HepG2 (cell line): Measurements from ENCODE around the gene C2orf76. TPM values are rescaled to one million over a fixed set of nuclear protein-coding genes. Genes with fewer than 3 reads are reported as not detected.

Experiments used
- DDIT3 ChIP-seq: sonication (generic); formaldehyde crosslinking; IDR thresholded peaks from 2 replicates; pipeline ENCODE4 v1.4.0; 2020; ENCODE audit warnings: mild to moderate bottlenecking, missing genetic modification reagents
- ESRRA ChIP-seq: sonication (generic); formaldehyde crosslinking; IDR thresholded peaks from 2 replicates; pipeline ENCODE4 v1.5.1; 2020; ENCODE audit warnings: mild to moderate bottlenecking, low read depth, missing genetic modification reagents
- FOSL1 ChIP-seq: sonication (generic); formaldehyde crosslinking; IDR thresholded peaks from 2 replicates; pipeline ENCODE4 v1.9.0; 2021; ENCODE audit warnings: missing genetic modification reagents, borderline replicate concordance
- JARID2 ChIP-seq: sonication (generic); formaldehyde crosslinking; IDR thresholded peaks from 2 replicates; pipeline ENCODE4 v1.8.1; 2023; ENCODE audit warnings: missing genetic modification reagents, inconsistent platforms; ENCODE audit not compliant: insufficient replicate concordance
- KLF12 ChIP-seq: sonication (generic); formaldehyde crosslinking; IDR thresholded peaks from 2 replicates; pipeline ENCODE4 v1.4.0; 2020; ENCODE audit warnings: missing genetic modification reagents, borderline replicate concordance
- PBX2 ChIP-seq: IDR thresholded peaks from 2 replicates; pipeline ENCODE4 v1.6.1; 2016; ENCODE audit warnings: control low read depth
- TEF ChIP-seq: sonication (generic); formaldehyde crosslinking; IDR thresholded peaks from 2 replicates; pipeline ENCODE4 v1.5.0; 2020; ENCODE audit warnings: missing genetic modification reagents
- ZFYVE20 ChIP-seq: sonication (generic); formaldehyde crosslinking; IDR thresholded peaks from 2 replicates; pipeline ENCODE4 v1.8.0; 2023; ENCODE audit warnings: low read depth, mild to moderate bottlenecking, moderate library complexity, missing genetic modification reagents, borderline replicate concordance
- ZKSCAN1 ChIP-seq: fragments of 150-350 bp; IDR thresholded peaks from 2 replicates; pipeline ENCODE4 v1.6.1; 2014; ENCODE audit warnings: low read length
- ZNF10 ChIP-seq: sonication (generic); formaldehyde crosslinking; IDR thresholded peaks from 2 replicates; pipeline ENCODE4 v1.4.0; 2020; ENCODE audit warnings: mild to moderate bottlenecking, low read depth, missing genetic modification reagents, borderline replicate concordance
- ZNF326 ChIP-seq: sonication (generic); formaldehyde crosslinking; IDR thresholded peaks from 2 replicates; pipeline ENCODE4 v1.4.0; 2020; ENCODE audit warnings: missing genetic modification reagents, borderline replicate concordance
- ZNF446 ChIP-seq: sonication (generic); formaldehyde crosslinking; IDR thresholded peaks from 2 replicates; pipeline ENCODE4 v1.5.0; 2020; ENCODE audit warnings: mild to moderate bottlenecking, missing genetic modification reagents
- polyA plus RNA-seq, 8 experiments: library from polyadenylated mRNA; depleted of rRNA in 3 of 8; stranded (reverse) in 7 of 8; unstranded in 1 of 8; fragments of >200 nt; fragmentation: Illumina TruSeq in 4 of 8; extraction: Trizol in 4 of 8; gene quantifications; 2 replicates each; pipeline versions ENCODE4 v1.2.1 to v1.2.3, GENCODE V29; 2011 to 2016; ENCODE audit warnings: low read depth in 4 of 8, missing spikeins in 1 of 8, mixed read lengths in 1 of 8; ENCODE audit not compliant: insufficient read depth in 1 of 8
- total RNA-seq, 5 experiments: library from RNA; depleted of rRNA; stranded (reverse); fragments of >200 nt; fragmentation: Illumina TruSeq; extraction: Trizol; gene quantifications; 2 replicates each; pipeline ENCODE4 v1.2.3, GENCODE V29; 2016; ENCODE audit warnings: low read depth in 1 of 5
- TF ChIP-seq, protein P1 (sequence below), 2 experiments: fragments of 450-650 bp in 1 of 2; sonication (generic) in 1 of 2; formaldehyde crosslinking in 1 of 2; IDR thresholded peaks; 2 replicates each; pipeline versions ENCODE4 v1.6.1 to v1.8.0; 2016 to 2022; ENCODE audit warnings: antibody characterized with exemption in 1 of 2, mild to moderate bottlenecking in 1 of 2, missing genetic modification reagents in 1 of 2
- TF ChIP-seq, protein P2 (sequence below): IDR thresholded peaks from 2 replicates; pipeline ENCODE4 v1.6.1; 2012; ENCODE audit warnings: low read depth, low read length, improper control_type of control experiment

The C2orf76 gene
- total and polyA plus RNA-seq, 2 of the 13 experiments (the other 11 are each of a cell fraction or from before 2014, with no cell fraction given) = 7.7 to 8.5 TPM

DNA sequence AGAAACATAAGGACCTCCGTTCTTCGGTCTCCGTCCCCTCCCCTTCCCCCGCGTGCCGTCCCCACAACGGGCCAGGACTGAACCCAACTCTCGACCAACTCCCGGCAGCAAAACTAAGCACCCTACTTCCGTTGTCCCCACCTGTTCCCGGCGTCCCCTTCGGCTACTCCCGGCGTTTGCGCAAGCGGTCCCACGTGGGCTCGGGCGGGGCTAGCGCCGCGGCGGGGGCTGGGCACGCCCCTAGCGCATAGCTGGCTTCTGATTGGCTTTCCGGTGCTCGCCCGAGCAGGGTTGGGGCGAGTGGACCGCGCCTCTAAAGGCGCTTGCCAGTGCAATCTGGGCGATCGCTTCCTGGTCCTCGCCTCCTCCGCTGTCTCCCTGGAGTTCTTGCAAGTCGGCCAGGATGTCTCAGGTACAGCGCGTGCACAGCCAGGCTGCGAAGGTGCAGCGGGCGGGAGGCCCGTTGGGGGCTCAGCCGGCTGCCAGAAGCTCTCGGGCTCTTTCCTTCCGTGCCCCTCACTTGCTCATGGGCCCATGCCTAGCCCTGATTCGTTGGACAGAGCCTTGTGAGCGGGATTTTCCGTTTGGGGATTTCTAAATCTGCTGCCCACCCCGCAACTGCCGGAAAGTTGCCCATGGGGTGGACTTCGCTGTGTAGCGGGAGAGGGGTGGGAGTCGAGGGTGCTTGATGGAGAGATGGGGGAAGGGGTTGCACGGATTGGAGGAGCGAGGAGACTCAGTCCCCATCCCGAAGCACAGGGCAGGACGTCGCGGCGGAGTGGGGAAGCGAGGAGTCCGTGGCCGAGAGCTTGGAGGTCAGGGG, at the start of gene C2orf76, which contains the start of gene DBI (continued):
- TF ChIP-seq, protein P1, sequence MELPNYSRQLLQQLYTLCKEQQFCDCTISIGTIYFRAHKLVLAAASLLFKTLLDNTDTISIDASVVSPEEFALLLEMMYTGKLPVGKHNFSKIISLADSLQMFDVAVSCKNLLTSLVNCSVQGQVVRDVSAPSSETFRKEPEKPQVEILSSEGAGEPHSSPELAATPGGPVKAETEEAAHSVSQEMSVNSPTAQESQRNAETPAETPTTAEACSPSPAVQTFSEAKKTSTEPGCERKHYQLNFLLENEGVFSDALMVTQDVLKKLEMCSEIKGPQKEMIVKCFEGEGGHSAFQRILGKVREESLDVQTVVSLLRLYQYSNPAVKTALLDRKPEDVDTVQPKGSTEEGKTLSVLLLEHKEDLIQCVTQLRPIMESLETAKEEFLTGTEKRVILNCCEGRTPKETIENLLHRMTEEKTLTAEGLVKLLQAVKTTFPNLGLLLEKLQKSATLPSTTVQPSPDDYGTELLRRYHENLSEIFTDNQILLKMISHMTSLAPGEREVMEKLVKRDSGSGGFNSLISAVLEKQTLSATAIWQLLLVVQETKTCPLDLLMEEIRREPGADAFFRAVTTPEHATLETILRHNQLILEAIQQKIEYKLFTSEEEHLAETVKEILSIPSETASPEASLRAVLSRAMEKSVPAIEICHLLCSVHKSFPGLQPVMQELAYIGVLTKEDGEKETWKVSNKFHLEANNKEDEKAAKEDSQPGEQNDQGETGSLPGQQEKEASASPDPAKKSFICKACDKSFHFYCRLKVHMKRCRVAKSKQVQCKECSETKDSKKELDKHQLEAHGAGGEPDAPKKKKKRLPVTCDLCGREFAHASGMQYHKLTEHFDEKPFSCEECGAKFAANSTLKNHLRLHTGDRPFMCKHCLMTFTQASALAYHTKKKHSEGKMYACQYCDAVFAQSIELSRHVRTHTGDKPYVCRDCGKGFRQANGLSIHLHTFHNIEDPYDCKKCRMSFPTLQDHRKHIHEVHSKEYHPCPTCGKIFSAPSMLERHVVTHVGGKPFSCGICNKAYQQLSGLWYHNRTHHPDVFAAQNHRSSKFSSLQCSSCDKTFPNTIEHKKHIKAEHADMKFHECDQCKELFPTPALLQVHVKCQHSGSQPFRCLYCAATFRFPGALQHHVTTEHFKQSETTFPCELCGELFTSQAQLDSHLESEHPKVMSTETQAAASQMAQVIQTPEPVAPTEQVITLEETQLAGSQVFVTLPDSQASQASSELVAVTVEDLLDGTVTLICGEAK (IDR thresholded peaks at IDR 0.05) = no peak
- TF ChIP-seq, protein P1 (CRISPR knock-in tag; IDR thresholded peaks at IDR 0.05) = peak; percentile 91
- TF ChIP-seq ZNF326 (peak; percentile 34; the same call in 1 of the 2 replicates), FOSL1 (CRISPR knock-in tag) (no peak), JARID2 (no peak), PBX2 (no peak), TEF (CRISPR knock-in tag) (no peak; the same call in 1 of the 2 replicates), ESRRA (0 out of 2 replicates have a peak, but pooled peaks have one; percentile 28), DDIT3 (no peak), ZKSCAN1 (no peak), KLF12 (peak; percentile 87), ZNF446 (CRISPR knock-in tag) (peak; percentile 95), ZNF10 (CRISPR knock-in tag) (no peak), ZFYVE20 (CRISPR knock-in tag) (0 out of 2 replicates have a peak, but pooled peaks have one; percentile 11)
- TF ChIP-seq, protein P2, sequence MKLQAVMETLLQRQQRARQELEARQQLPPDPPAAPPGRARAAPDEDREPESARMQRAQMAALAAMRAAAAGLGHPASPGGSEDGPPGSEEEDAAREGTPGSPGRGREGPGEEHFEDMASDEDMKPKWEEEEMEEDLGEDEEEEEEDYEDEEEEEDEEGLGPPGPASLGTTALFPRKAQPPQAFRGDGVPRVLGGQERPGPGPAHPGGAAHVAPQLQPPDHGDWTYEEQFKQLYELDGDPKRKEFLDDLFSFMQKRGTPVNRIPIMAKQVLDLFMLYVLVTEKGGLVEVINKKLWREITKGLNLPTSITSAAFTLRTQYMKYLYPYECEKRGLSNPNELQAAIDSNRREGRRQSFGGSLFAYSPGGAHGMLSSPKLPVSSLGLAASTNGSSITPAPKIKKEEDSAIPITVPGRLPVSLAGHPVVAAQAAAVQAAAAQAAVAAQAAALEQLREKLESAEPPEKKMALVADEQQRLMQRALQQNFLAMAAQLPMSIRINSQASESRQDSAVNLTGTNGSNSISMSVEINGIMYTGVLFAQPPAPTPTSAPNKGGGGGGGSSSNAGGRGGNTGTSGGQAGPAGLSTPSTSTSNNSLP = no peak; the same call in 1 of the 2 replicates
